ENCODE results near the gene RNASE2.
A peak's percentile ranks its signal among the peaks of the same experiment; 100 is the strongest.
"Not testable (repeated sequence)": the region's sequence is repeated elsewhere in the genome, so short reads cannot be mapped to it uniquely, and the experiment has no call there.

The RNASE2 gene

GRCh38 chr14:20954736-20955537 lies at the start of gene RNASE2:
RNASE2 (plus strand) TSS chr14:20955487; CDS start chr14:20955772, 285 bp downstream.
- not testable (repeated sequence) for DNase-seq

GRCh38 chr14:20905676-20906075 lies 49.6 kb upstream of the RNASE2 start:
- no peak for DNase-seq

- no peak for DNase-seq
These were observed 48.1 kb upstream of the RNASE2 start for GRCh38 chr14:20907214-20907613.

- not testable (repeated sequence) for DNase-seq
These were observed 44.5 kb upstream of the RNASE2 start for GRCh38 chr14:20910822-20911221.

GRCh38 chr14:20919038-20919756 lies 36.1 kb upstream of the RNASE2 start:
- not testable (repeated sequence) for DNase-seq

GRCh38 chr14:20923766-20924297 lies 31.5 kb upstream of the RNASE2 start:
- DNase-seq, result not testable (repeated sequence)

- DNase-seq, result peak; percentile 50
These were observed 21.0 kb upstream of the RNASE2 start for GRCh38 chr14:20934148-20934762.

- no peak for DNase-seq
These were observed 19.8 kb upstream of the RNASE2 start for GRCh38 chr14:20935303-20935984.

GRCh38 chr14:20945146-20945545 lies 10.1 kb upstream of the RNASE2 start:
- not testable (repeated sequence) for DNase-seq

- not testable (repeated sequence) for DNase-seq
These were observed 8.6 kb upstream of the RNASE2 start for GRCh38 chr14:20946707-20947106.

GRCh38 chr14:20955538-20955873 lies 219 bp downstream of the RNASE2 start:
- DNase-seq, result not testable (repeated sequence)

GRCh38 chr14:20956376-20956976 lies 1.2 kb downstream of the RNASE2 start:
- DNase-seq, result peak; percentile 52

GRCh38 chr14:20958946-20959345 lies 3.7 kb downstream of the RNASE2 start:
- not testable (repeated sequence) for DNase-seq

GRCh38 chr14:20969336-20969735 lies 14.0 kb downstream of the RNASE2 start:
- DNase-seq, result no peak

- DNase-seq, result no peak
These were observed 15.3 kb downstream of the RNASE2 start for GRCh38 chr14:20970647-20970982.

- DNase-seq, result peak; percentile 90
These were observed 15.9 kb downstream of the RNASE2 start for GRCh38 chr14:20970983-20971704.

- no peak for DNase-seq
These were observed 16.4 kb downstream of the RNASE2 start for GRCh38 chr14:20971705-20972021.

- no peak for DNase-seq
These were observed 18.2 kb downstream of the RNASE2 start for GRCh38 chr14:20973501-20973900.

- DNase-seq, result no peak
These were observed 21.0 kb downstream of the RNASE2 start for GRCh38 chr14:20976291-20976690.

- no peak for DNase-seq
These were observed 23.4 kb downstream of the RNASE2 start for GRCh38 chr14:20978687-20979086.

GRCh38 chr14:20980906-20981305 lies 25.6 kb downstream of the RNASE2 start:
- DNase-seq, result no peak

Measured in activated CD4-positive, alpha-beta T cell treated with anti-CD3 and anti-CD28 coated beads, Interleukin-2, Interleukin-6, amounts not matched to agents 100 ng/mL and 50 ng/mL, durations not matched to agents 16 hours and 8 hours (primary cell).